Psoas muscle (tissue), 8 donors: Measurements from ENCODE around the gene PEX7. TPM values are rescaled to one million over a fixed set of nuclear protein-coding genes. Genes with fewer than 3 reads are reported as not detected.
A peak's percentile ranks its signal among the peaks of the same experiment; 100 is the strongest.
"Not testable (repeated sequence)": the region's sequence is repeated elsewhere in the genome, so short reads cannot be mapped to it uniquely, and the experiment has no call there.

Experiments used
- ATAC-seq, 4 donors: fragments of 200-7000 bp; cut with Tn5 transposase; one replicate each; pipeline ENCODE4 v1.9.1; 2020; ENCODE audit warnings: moderate library complexity in 3 of 4, mild to moderate bottlenecking in 2 of 4
- DNase-seq, 2 donors: peaks; one replicate each; pipeline ENCODE4 v3.0.0-alpha.2; 2020
- H3K27ac ChIP-seq: fragments of 200-600 bp; one replicate; pipeline ENCODE4 v1.8.0; 2022
- H3K27me3 ChIP-seq, 3 donors: fragments of 200-600 bp in 1 of 3; one replicate each; pipeline versions ENCODE4 v1.6.1 to v1.8.0; 2013 to 2022; ENCODE audit warnings: low read length in 2 of 3, mild to moderate bottlenecking in 2 of 3, moderate library complexity in 1 of 3; ENCODE audit not compliant: insufficient read depth in 3 of 3
- H3K36me3 ChIP-seq, 2 donors: fragments of 200-600 bp in 1 of 2; one replicate each; pipeline versions ENCODE4 v1.6.1 to v1.8.0; 2013 to 2022; ENCODE audit warnings: low read depth in 1 of 2, mild to moderate bottlenecking in 1 of 2, moderate library complexity in 1 of 2; ENCODE audit not compliant: insufficient read depth in 1 of 2
- H3K4me1 ChIP-seq: fragments of 200-600 bp; one replicate; pipeline ENCODE4 v1.8.0; 2022
- H3K4me3 ChIP-seq: fragments of 200-600 bp; one replicate; pipeline ENCODE4 v1.8.0; 2022; ENCODE audit warnings: mild to moderate bottlenecking
- H3K9me3 ChIP-seq: fragments of 200-600 bp; one replicate; pipeline ENCODE4 v1.8.0; 2022
- WGBS, 3 donors: extraction: QIAGEN DNeasy Blood & Tissue Kit; methylation state at CpG; one replicate each; pipeline versions ENCODE4 v1.1.6 to v1.1.7; 2013; 5-methylcytosine and 5-hydroxymethylcytosine counted together
- intact Hi-C, 2 donors: fragments of 100-400 bp; cut with DNase I; formaldehyde crosslinking; loops; one replicate each; pipeline versions ENCODE4 v1.11.0 to v1.14.2; 2022
- polyA plus RNA-seq, 3 donors: library from polyadenylated mRNA; stranded (reverse); fragments of 200-250 nt; gene quantifications; one replicate each; pipeline ENCODE4 v1.2.3, GENCODE V29; 2013
- total RNA-seq, 4 donors: library from RNA; stranded (reverse); fragmentation: NEBNext Ultra II Directional in 2 of 4; extraction: Animal tissue kit (Norgen Biotek cat#: 25700) in 2 of 4; gene quantifications; one replicate each; pipeline versions ENCODE4 v1.2.1 to v1.2.4, GENCODE V29; 2021 to 2023
- TF ChIP-seq, protein P1 (sequence below): fragments of 200-600 bp; IDR thresholded peaks from one replicate; pipeline ENCODE4 v1.8.0; 2022; ENCODE audit warnings: antibody characterized with exemption
- donor health status: healthy with polysubstance abuse.
- donor health status: DM: no; HTN: no; CAD: no; lungs with moderate emphysema.
- donor health status: Bipolar disorder and iron deficiency.
- donor health status: healthy.
- donor health status: DM: yes; HTN: yes; CAD: no.
- donor health status: DM: no; HTN: no; CAD: no.
- donor health status: DM: no; HTN: no; CAD: no.
- donor health status: DM: yes; HTN: yes; CAD: no.

PEX7 gene
- total and polyA plus RNA-seq, 7 donors, result 2.2 to 9.8 (median 3.7) TPM

DNA sequence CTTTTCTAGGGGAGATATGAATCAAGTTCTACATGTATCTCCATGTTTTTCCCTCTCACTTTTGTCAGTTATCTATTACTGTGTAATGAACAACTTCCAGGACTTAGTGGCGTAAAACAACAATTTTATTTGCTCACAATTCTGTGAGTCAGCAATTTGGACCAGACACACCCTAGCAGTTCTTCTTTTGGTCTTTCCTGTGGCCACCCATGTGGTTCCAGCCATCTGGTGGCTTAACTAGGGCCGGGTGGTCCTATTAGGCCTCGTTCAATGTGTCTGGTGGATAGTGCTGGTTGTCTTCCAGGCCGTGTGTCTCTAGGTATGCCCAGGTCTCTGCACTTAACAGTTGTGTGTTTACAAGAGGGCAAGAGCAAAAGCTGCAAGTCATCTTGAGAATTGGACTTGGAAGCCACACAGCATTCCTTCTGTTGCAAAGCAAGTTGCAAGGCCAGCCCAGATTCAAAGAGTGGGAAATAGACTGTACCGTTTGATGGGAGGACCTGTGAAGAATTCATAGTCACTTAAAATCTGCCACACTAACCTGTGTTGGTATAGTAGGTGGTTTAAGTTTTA is 78.9 kb downstream of the PEX7 start:
- DNase-seq, result no peak
- H3K4me1 ChIP-seq, result peaks cover 4% of the 10 kb centered on the region
- H3K36me3 ChIP-seq, result peaks cover 0 to 43% of the 10 kb centered on the region in 2 donors
- no peak overlapping the region for H3K4me3 ChIP-seq
- 71 to 86% (median 78%) methylated on average over 5 of the region's 5 CpGs for WGBS, 3 donors
- no peak for ATAC-seq
- intact Hi-C loops, result no loop called here
- H3K27me3 ChIP-seq, result no peaks in the 10 kb centered on the region
- H3K27ac ChIP-seq, result no peak overlapping the region
- TF ChIP-seq, protein P1, sequence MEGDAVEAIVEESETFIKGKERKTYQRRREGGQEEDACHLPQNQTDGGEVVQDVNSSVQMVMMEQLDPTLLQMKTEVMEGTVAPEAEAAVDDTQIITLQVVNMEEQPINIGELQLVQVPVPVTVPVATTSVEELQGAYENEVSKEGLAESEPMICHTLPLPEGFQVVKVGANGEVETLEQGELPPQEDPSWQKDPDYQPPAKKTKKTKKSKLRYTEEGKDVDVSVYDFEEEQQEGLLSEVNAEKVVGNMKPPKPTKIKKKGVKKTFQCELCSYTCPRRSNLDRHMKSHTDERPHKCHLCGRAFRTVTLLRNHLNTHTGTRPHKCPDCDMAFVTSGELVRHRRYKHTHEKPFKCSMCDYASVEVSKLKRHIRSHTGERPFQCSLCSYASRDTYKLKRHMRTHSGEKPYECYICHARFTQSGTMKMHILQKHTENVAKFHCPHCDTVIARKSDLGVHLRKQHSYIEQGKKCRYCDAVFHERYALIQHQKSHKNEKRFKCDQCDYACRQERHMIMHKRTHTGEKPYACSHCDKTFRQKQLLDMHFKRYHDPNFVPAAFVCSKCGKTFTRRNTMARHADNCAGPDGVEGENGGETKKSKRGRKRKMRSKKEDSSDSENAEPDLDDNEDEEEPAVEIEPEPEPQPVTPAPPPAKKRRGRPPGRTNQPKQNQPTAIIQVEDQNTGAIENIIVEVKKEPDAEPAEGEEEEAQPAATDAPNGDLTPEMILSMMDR, result no peak
- H3K9me3 ChIP-seq, result no peaks in the 10 kb centered on the region

DNA sequence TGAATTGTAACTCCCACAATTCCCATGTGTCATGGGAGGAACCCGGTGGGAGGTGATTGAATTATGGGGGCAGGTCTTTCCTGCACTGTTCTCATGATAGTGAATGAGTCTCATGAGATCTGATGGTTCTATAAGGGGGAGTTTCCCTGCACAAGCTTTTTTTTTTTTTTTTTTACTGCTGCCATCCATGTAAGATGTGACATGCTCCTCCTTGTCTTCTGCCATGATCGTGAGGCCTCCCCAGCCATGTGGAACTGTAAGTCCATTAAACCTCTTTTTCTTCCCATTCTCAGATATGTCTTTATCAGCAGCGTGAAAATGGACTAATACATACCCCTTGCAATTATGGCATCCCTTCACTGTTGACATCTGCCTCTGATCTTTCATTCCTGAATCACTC is 82.1 kb downstream of the PEX7 start:
- H3K36me3 ChIP-seq, result peaks cover 0 to 32% of the 10 kb centered on the region in 2 donors
- H3K27ac ChIP-seq, H3K4me1 ChIP-seq, ATAC-seq, H3K4me3 ChIP-seq, H3K9me3 ChIP-seq, intact Hi-C loops, H3K27me3 ChIP-seq, DNase-seq: not testable (repeated sequence)
- WGBS, 3 donors, result 94 to 100% (median 96%) methylated on average over 3 of the region's 3 CpGs

DNA sequence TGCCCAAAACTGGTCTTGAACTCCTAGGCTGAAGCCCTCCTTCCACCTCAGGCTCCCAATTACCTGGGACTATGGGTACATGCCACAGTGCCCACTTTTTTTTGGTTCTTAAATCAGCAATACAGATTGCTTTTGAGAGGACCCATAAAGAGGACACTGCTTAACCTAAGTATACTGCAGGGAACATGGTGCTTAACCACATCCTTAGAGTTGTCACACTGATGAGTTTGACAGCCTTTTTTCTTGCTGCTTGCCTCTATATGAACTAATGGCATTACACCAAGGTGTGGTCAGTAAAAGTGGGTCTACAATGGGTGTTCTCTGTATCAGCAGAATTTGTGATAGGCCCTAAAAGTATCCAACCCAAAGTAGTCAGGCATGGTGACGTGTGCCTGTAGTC is 92.6 kb downstream of the PEX7 start:
- Histone ChIP-seq H3K9me3 (no peaks in the 10 kb centered on the region), H3K36me3 (peaks cover 0 to 17% of the 10 kb centered on the region in 2 donors), H3K27me3 (peaks cover 0 to 36% (median 5%) of the 10 kb centered on the region in 3 donors), H3K27ac (no peak overlapping the region), H3K4me1 (no peaks in the 10 kb centered on the region), H3K4me3 (no peak overlapping the region)
- ATAC-seq (no peak), DNase-seq (no peak)
- 98 to 100% (median 100%) methylated on average over 1 of the region's 1 CpG for WGBS, 3 donors
- TF ChIP-seq, protein P1, result no peak
- intact Hi-C loops, result no loop called here

DNA sequence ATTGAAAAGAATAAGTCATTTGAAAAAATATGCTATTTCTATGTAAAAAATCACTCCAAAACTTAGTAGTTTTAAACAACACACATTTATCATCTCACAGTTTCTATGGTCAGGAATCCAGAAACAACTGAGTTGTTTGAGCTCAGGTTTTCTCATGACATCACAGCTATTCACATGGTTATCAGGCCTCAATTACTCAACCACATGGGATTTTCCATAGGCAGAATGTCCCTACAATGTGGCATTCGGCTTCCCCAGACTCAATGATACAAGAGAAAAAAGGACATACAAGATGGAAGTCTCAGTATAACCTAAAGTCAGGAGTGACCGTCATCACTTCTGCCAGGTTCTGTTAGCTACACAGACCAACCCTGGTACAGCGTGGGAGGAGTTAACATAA is 96.3 kb downstream of the PEX7 start:
- peaks cover 0 to 70% (median 31%) of the 10 kb centered on the region in 3 donors for H3K27me3 ChIP-seq
- 77 to 89% (median 85%) methylated on average over 3 of the region's 3 CpGs for WGBS, 3 donors
- TF ChIP-seq, protein P1, result no peak

DNA sequence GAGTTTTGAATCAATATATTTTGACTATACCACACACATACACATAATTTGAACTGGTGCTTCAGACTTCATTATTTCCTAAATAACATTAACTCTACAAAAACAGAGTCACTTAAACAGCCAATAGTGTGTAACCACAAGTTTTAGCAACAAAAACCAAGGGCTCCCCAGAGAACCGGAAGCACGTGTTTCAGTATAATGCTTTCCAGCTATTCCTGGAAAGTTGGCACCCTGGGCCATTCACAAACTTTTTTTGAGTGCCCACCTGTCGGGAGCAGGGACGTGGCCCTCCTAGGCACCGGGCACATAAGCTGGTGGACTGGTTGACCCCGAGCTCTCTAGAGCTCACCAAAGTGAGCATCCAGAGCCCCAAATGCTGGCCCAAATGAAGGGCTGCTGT is 97.8 kb downstream of the PEX7 start:
- TF ChIP-seq, protein P1, result no peak
- intact Hi-C loops, result no loop called here
- DNase-seq (no peak), ATAC-seq (peak in 1 of 4 donors; percentile 12)
- Histone ChIP-seq H3K27me3 (peaks cover 0 to 83% (median 32%) of the 10 kb centered on the region in 3 donors), H3K4me3 (peak overlapping the region; percentile 69), H3K36me3 (no peaks in the 10 kb centered on the region), H3K27ac (no peak overlapping the region), H3K4me1 (peaks cover 20% of the 10 kb centered on the region), H3K9me3 (no peaks in the 10 kb centered on the region)
- 12 to 16% (median 13%) methylated on average over 6 of the region's 6 CpGs for WGBS, 3 donors

More for the DNA sequence above, 96.3 kb downstream of the PEX7 start:
- Histone ChIP-seq H3K9me3 (no peaks in the 10 kb centered on the region), H3K27ac (no peak overlapping the region), H3K4me1 (peaks cover 20% of the 10 kb centered on the region), H3K36me3 (peaks cover 0 to 12% of the 10 kb centered on the region in 2 donors), H3K4me3 (no peak overlapping the region)
- ATAC-seq (no peak), DNase-seq (no peak)
- intact Hi-C loops, result no loop called here
